ENCODE measurements around the gene IP6K2.

- TF ChIP-seq CTCF (IDR thresholded peaks at IDR 0.05; ENCODE audit: low read depth, low read length, poor library complexity, severe bottlenecking) (no peak), EZH2phosphoT487 (IDR thresholded peaks at IDR 0.05; ENCODE audit: borderline replicate concordance, low read length) (no peak)
Observed at GRCh38 chr3:48641396-48641795, 75.6 kb downstream of the IP6K2 start.
